OCI-LY7 (cell line): ENCODE measurements around the gene OR2AT4. TPM values are rescaled to one million over a fixed set of nuclear protein-coding genes. Genes with fewer than 3 reads are reported as not detected.
A peak's percentile ranks its signal among the peaks of the same experiment; 100 is the strongest.

Experiments
- BruUV-seq: library from RNA; stranded (reverse); fragments of 400-500 nt; replicated peaks from 2 replicates; lab custom pipeline; 2021; lab: Mats Ljungman, UMichigan
- CTCF ChIA-PET: fragments of 300-600 bp; sonication (Branson Sonifier 250); formaldehyde crosslinking; loops from one replicate; lab custom pipeline; 2022; ENCODE audit warnings: antibody characterized with exemption; ENCODE audit not compliant: unreplicated experiment; lab: Charles Lee
- POLR2A ChIA-PET: fragments of 300-600 bp; sonication (Branson Sonifier 250); formaldehyde crosslinking; loops from one replicate; lab custom pipeline; 2022; ENCODE audit warnings: antibody characterized with exemption; lab: Charles Lee
- DNase-seq: peaks from one replicate; pipeline ENCODE4 v3.0.0-alpha.2; 2015; ENCODE audit warnings: low spot score
- H2AFZ ChIP-seq: fragments of 200-600 bp; sonication (generic), shearing (Covaris generic); 2 replicates; pipeline ENCODE4 v1.6.1; 2014; ENCODE audit warnings: mild to moderate bottlenecking, antibody characterized with exemption, low read length, moderate library complexity
- H3K27ac ChIP-seq: fragments of 200-600 bp; sonication (generic); 2 replicates; pipeline ENCODE4 v1.5.1; 2014; ENCODE audit warnings: mixed run types, low read depth, mild to moderate bottlenecking, moderate library complexity, low read length, inconsistent platforms; ENCODE audit not compliant: poor library complexity, severe bottlenecking
- H3K36me3 ChIP-seq: fragments of 200-600 bp; sonication (generic); 2 replicates; pipeline ENCODE4 v1.6.1; 2014; ENCODE audit warnings: mild to moderate bottlenecking, antibody characterized with exemption, low read length, moderate library complexity, mixed read lengths; ENCODE audit not compliant: insufficient read depth
- H3K4me1 ChIP-seq: fragments of 200-600 bp; sonication (generic); 2 replicates; pipeline ENCODE4 v1.5.1; 2014; ENCODE audit warnings: mild to moderate bottlenecking, low read length; ENCODE audit not compliant: insufficient read depth, poor library complexity, severe bottlenecking
- H3K4me2 ChIP-seq: fragments of 200-600 bp; sonication (generic); 2 replicates; pipeline ENCODE4 v1.6.1; 2014; ENCODE audit warnings: mild to moderate bottlenecking, low read length
- H3K4me3 ChIP-seq: fragments of 200-600 bp; sonication (generic); 2 replicates; pipeline ENCODE4 v1.5.1; 2014; ENCODE audit warnings: mild to moderate bottlenecking, low read depth, low read length; ENCODE audit not compliant: poor library complexity, severe bottlenecking
- H3K79me2 ChIP-seq: fragments of 200-600 bp; sonication (generic); 2 replicates; pipeline ENCODE4 v1.6.1; 2016; ENCODE audit warnings: low read depth, mild to moderate bottlenecking, low read length, moderate library complexity, mixed read lengths; ENCODE audit not compliant: insufficient read depth
- H3K9me2 ChIP-seq: fragments of 200-600 bp; sonication (generic); 2 replicates; pipeline ENCODE4 v1.6.1; 2016; ENCODE audit warnings: mild to moderate bottlenecking, low read length, mixed read lengths; ENCODE audit not compliant: insufficient read depth
- H3K9me3 ChIP-seq: fragments of 200-600 bp; sonication (generic); 2 replicates; pipeline ENCODE4 v1.6.1; 2014; ENCODE audit warnings: mild to moderate bottlenecking, mixed run types, low read length, mixed read lengths
- H4K20me1 ChIP-seq: fragments of 200-600 bp; sonication (generic); 2 replicates; pipeline ENCODE4 v1.6.1; 2014; ENCODE audit warnings: mild to moderate bottlenecking, antibody characterized with exemption, low read length, moderate library complexity, mixed read lengths; ENCODE audit not compliant: insufficient read depth
- EZH2phosphoT487 ChIP-seq: fragments of 200-600 bp; sonication (generic); IDR thresholded peaks from 2 replicates; pipeline ENCODE4 v1.6.1; 2018; ENCODE audit warnings: low read depth, borderline replicate concordance, mild to moderate bottlenecking, mixed run types, antibody characterized with exemption, low read length, moderate library complexity, mixed read lengths
- intact Hi-C: fragments of 100-400 bp; cut with micrococcal nuclease; formaldehyde crosslinking; loops from one replicate; pipeline ENCODE4 v1.10.0; 2022; ENCODE audit not compliant: unreplicated experiment
- total RNA-seq, 2 experiments: library from RNA; depleted of rRNA in 1 of 2; stranded (reverse); fragments of >200 nt in 1 of 2; shearing (Covaris generic) in 1 of 2; gene quantifications; 2 replicates each; pipeline ENCODE4 v1.2.3, GENCODE V29; 2014 to 2022
- TF ChIP-seq, protein P1 (sequence below): fragments of 200-600 bp; sonication (generic); conservative IDR thresholded peaks from 2 replicates; pipeline ENCODE4 v1.5.1; 2014; ENCODE audit warnings: mild to moderate bottlenecking, antibody characterized with exemption, low read length, moderate library complexity, mixed read lengths

Gene OR2AT4
- total RNA-seq, 2 experiments from 2014 or later: not detected

DNA sequence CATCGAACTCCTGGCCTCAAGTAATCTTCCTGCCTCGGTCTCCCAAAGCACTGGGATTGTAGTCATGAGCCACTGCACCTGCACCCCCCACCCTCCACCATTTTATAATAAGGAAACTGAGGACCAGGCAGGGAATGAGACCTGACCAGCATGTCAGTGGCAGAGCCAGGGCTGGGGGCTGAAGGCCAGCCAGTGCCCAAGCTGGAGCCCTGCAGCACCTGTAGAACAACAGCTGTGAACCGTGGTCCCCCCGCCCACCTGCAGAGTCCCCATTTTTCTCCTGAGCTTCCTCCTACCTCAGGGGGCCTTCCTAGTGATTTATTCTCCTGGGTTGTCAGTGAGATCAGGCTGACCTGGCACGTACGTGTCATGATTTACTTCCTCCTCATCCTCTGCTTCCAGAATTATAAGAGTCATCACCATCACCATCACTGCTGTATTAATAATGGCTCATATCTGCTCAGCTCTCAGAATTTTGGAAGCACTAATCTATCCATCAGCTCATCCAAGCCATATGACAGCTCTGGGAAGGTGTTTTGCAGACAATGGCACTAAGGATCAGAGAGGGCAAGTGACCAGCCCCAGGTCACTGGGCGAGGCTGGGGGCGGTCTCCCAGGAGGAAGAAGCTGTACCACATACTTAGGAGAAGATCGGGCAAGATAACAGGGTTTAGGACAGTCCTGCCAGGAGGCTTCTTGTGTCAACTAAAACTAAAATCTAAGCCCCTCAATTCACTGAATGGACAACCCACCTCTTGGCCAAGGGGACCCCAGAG, 48.7 kb upstream of the OR2AT4 start:
- no TSS peak for BruUV-seq
- no peaks in the 10 kb centered on the region for H3K36me3 ChIP-seq
- no peak overlapping the region for H3K4me3 ChIP-seq
- no peak overlapping the region for H2AFZ ChIP-seq
- ChIA-PET CTCF (no interaction called here), POLR2A (interaction anchor here (0.6 to 0.9 kb wide), 3 partner anchors 9 to 184 kb away, joined by 3 to 4 read pairs (median 3); no protein-coding TSS in a partner anchor)
- no peak for DNase-seq
- H3K27ac ChIP-seq: no peak overlapping the region
- peaks cover 55% of the 10 kb centered on the region for H3K4me1 ChIP-seq
- no peaks in the 10 kb centered on the region for H3K9me2 ChIP-seq
- no peaks in the 10 kb centered on the region for H3K9me3 ChIP-seq
- H4K20me1 ChIP-seq: no peaks in the 10 kb centered on the region
- no peaks in the 10 kb centered on the region for H3K79me2 ChIP-seq
- no peak overlapping the region for H3K4me2 ChIP-seq
- TF ChIP-seq, protein P1, sequence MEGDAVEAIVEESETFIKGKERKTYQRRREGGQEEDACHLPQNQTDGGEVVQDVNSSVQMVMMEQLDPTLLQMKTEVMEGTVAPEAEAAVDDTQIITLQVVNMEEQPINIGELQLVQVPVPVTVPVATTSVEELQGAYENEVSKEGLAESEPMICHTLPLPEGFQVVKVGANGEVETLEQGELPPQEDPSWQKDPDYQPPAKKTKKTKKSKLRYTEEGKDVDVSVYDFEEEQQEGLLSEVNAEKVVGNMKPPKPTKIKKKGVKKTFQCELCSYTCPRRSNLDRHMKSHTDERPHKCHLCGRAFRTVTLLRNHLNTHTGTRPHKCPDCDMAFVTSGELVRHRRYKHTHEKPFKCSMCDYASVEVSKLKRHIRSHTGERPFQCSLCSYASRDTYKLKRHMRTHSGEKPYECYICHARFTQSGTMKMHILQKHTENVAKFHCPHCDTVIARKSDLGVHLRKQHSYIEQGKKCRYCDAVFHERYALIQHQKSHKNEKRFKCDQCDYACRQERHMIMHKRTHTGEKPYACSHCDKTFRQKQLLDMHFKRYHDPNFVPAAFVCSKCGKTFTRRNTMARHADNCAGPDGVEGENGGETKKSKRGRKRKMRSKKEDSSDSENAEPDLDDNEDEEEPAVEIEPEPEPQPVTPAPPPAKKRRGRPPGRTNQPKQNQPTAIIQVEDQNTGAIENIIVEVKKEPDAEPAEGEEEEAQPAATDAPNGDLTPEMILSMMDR: no peak
- TF ChIP-seq EZH2phosphoT487: no peak
- intact Hi-C loops: no loop called here

DNA sequence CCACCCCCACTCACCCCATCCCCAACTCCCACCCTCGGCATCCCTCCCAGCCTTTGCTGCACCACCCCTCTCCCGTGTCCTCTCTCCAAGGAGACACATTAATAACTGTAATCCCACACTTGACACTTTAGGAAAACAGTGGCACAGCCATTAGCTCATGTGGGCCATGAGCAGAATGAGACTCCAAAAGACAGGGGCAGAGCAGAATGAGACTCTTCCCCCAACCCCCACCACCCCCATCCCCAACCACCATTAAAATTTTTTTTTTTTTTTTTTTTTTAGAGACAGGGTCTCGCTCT, 48.0 kb upstream of the OR2AT4 start:
- BruUV-seq: no TSS peak
- no peak for TF ChIP-seq EZH2phosphoT487
- TF ChIP-seq, protein P1: no peak; the same call in 1 of the 2 replicates
- POLR2A ChIA-PET: interaction anchor here (0.9 kb wide), 1 partner anchor 10 kb away, joined by 3 read pairs; no protein-coding TSS in a partner anchor

DNA sequence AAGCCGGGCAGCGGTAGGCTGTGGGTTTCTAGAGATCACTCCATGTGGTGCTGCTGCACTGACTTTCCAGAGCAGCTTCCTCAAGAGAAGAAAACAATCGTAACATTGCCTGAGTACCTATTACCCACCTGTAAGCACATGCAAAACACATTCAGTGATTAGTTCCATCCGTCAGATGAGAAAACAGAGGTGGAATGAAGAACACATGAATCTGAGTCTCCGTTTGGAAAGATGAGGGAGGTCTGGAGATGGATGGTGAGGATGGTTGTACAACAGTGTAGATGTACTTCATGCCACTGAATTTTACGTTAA, 46.7 kb upstream of the OR2AT4 start:
- POLR2A ChIA-PET: interaction anchor here (0.6 to 0.7 kb wide), 3 partner anchors 70 to 438 kb away, joined by 3 to 5 read pairs (median 3); no protein-coding TSS in a partner anchor
- peak overlapping the region; percentile 69 for H3K27ac ChIP-seq
- DNase-seq: no peak
- BruUV-seq: no TSS peak
- H3K36me3 ChIP-seq: no peaks in the 10 kb centered on the region
- H3K4me1 ChIP-seq: peaks cover 60% of the 10 kb centered on the region
- CTCF ChIA-PET: interaction anchor here (1.1 to 5.2 kb wide), 4 partner anchors 62 to 121 kb away, joined by 3 to 27 read pairs (median 8); no protein-coding TSS in a partner anchor
- no peaks in the 10 kb centered on the region for H4K20me1 ChIP-seq
- no peaks in the 10 kb centered on the region for H3K9me3 ChIP-seq
- H3K79me2 ChIP-seq: no peaks in the 10 kb centered on the region
- H3K9me2 ChIP-seq: no peaks in the 10 kb centered on the region
- intact Hi-C loops: loop anchor here (5.0 kb wide), 1 partner anchor 96 kb away; no protein-coding TSS in a partner anchor
- peak overlapping the region; percentile 11 for H3K4me3 ChIP-seq
- H3K4me2 ChIP-seq: peak overlapping the region; percentile 77
- H2AFZ ChIP-seq: peak overlapping the region; percentile 81
- TF ChIP-seq, protein P1: no peak
- no peak for TF ChIP-seq EZH2phosphoT487

More for the DNA sequence above, 48.0 kb upstream of the OR2AT4 start:
- Histone ChIP-seq H4K20me1 (no peaks in the 10 kb centered on the region), H2AFZ (no peak overlapping the region), H3K36me3 (no peaks in the 10 kb centered on the region), H3K27ac (no peak overlapping the region), H3K4me1 (peaks cover 60% of the 10 kb centered on the region), H3K9me2 (no peaks in the 10 kb centered on the region), H3K79me2 (no peaks in the 10 kb centered on the region), H3K9me3 (no peaks in the 10 kb centered on the region), H3K4me2 (no peak overlapping the region), H3K4me3 (no peak overlapping the region)
- no peak for DNase-seq
- CTCF ChIA-PET: interaction anchor here (1.2 kb wide), 1 partner anchor 52 kb away, joined by 3 read pairs; no protein-coding TSS in a partner anchor
- intact Hi-C loops: loop anchor here (1.0 to 5.0 kb wide), 3 partner anchors 61 to 104 kb away; no protein-coding TSS in a partner anchor
